ENCODE measurements around the gene TMEM184C. TPM values are rescaled to one million over a fixed set of nuclear protein-coding genes. Genes with fewer than 3 reads are reported as not detected.

The TMEM184C gene
- total and polyA plus RNA-seq, 2 donors (not counting 1 experiment from before 2014, with no cell fraction given): 4.9 to 27.5 TPM

GRCh38 chr4:147594578-147594977, 22.6 kb upstream of the TMEM184C start:
- no CpG with 5 or more reads among the region's 2 CpGs for WGBS (ENCODE audit: insufficient coverage)
- no peak for DNase-seq
- Mint-ChIP-seq H3K9me3 (ENCODE audit: insufficient read depth) (no peaks in the 10 kb centered on the region), H3K4me1 (peaks cover 1% of the 10 kb centered on the region), H3K27me3 (peaks cover 20% of the 10 kb centered on the region), H3K27ac (no peak overlapping the region), H3K4me3 (no peak overlapping the region)
- Histone ChIP-seq H3K9ac (ENCODE audit: low read length) (no peak overlapping the region), H2AFZ (ENCODE audit: insufficient read depth, low read depth, low read length, poor library complexity, severe bottlenecking) (no peak overlapping the region), H3K36me3 (replicated peaks in 1 of 2; ENCODE audit: control extremely low read depth in 1 of 2, control insufficient read depth in 1 of 2, extremely low read depth in 1 of 2, insufficient read depth in 2 of 2, low read length in 1 of 2) (no peaks in the 10 kb centered on the region), H3K27ac (ENCODE audit: low read length in 2 of 2) (no peak overlapping the region), H4K20me1 (ENCODE audit: control insufficient read depth, insufficient read depth, low read length, poor library complexity, severe bottlenecking) (no peaks in the 10 kb centered on the region), H3K27me3 (replicated peaks in 1 of 4; ENCODE audit: control extremely low read depth in 1 of 4, control insufficient read depth in 3 of 4, insufficient read depth in 4 of 4, low read length in 3 of 4) (peaks cover 0 to 3% (median 1%) of the 10 kb centered on the region in 4 experiments), H3K4me2 (replicated peaks; ENCODE audit: low read depth, low read length, poor library complexity, severe bottlenecking) (no peak overlapping the region), H3K79me2 (ENCODE audit: control insufficient read depth, insufficient read depth, low read length) (no peaks in the 10 kb centered on the region), H3K4me1 (ENCODE audit: control insufficient read depth in 2 of 2, insufficient read depth in 2 of 2, low read length in 2 of 2) (no peaks in the 10 kb centered on the region), H3K9me3 (ENCODE audit: control extremely low read depth in 1 of 3, control insufficient read depth in 2 of 3, insufficient read depth in 1 of 3, low read length in 2 of 3) (no peaks in the 10 kb centered on the region), H3K4me3 (ENCODE audit: control extremely low read depth in 1 of 5, extremely low read depth in 1 of 5, insufficient read depth in 1 of 5, low read depth in 2 of 5, low read length in 4 of 5) (no peak overlapping the region)
- no peak for ATAC-seq (ENCODE audit: low read depth)
- intact Hi-C loops (cut with micrococcal nuclease): loop anchor here (5.0 kb wide), 1 partner anchor 1252 kb away; no protein-coding TSS in a partner anchor
- ChIA-PET CTCF (interaction anchor here (2.3 kb wide), 1 partner anchor 272 kb away, joined by 8 read pairs; no protein-coding TSS in a partner anchor), POLR2A (no interaction called here)
- no peak for TF ChIP-seq CTCF (IDR thresholded peaks at IDR 0.05)

- Mint-ChIP-seq H3K27ac (no peak overlapping the region), H3K4me1 (no peaks in the 10 kb centered on the region), H3K27me3 (peaks cover 17% of the 10 kb centered on the region), H3K9me3 (ENCODE audit: insufficient read depth) (no peaks in the 10 kb centered on the region), H3K4me3 (no peak overlapping the region)
- H4K20me1 ChIP-seq (ENCODE audit: control insufficient read depth, insufficient read depth, low read length, poor library complexity, severe bottlenecking): no peaks in the 10 kb centered on the region
- no peak overlapping the region for H3K4me2 ChIP-seq (replicated peaks; ENCODE audit: low read depth, low read length, poor library complexity, severe bottlenecking)
- no peak overlapping the region for H2AFZ ChIP-seq (ENCODE audit: insufficient read depth, low read depth, low read length, poor library complexity, severe bottlenecking)
- POLR2A ChIA-PET: no interaction called here
- CTCF ChIA-PET: interaction anchor here (2.3 kb wide), 1 partner anchor 270 kb away, joined by 8 read pairs; no protein-coding TSS in a partner anchor
- DNase-seq: no peak
- ATAC-seq (ENCODE audit: low read depth): no peak
- H3K9ac ChIP-seq (ENCODE audit: low read length): no peak overlapping the region
- H3K9me3 ChIP-seq (ENCODE audit: control extremely low read depth in 1 of 3, control insufficient read depth in 2 of 3, insufficient read depth in 1 of 3, low read length in 2 of 3): no peaks in the 10 kb centered on the region
- intact Hi-C loops (cut with micrococcal nuclease): no loop called here
- no CpG with 5 or more reads among the region's 1 CpG for WGBS (ENCODE audit: insufficient coverage)
- no peak overlapping the region for H3K27ac ChIP-seq (ENCODE audit: low read length in 2 of 2)
- no peaks in the 10 kb centered on the region for H3K36me3 ChIP-seq (replicated peaks in 1 of 2; ENCODE audit: control extremely low read depth in 1 of 2, control insufficient read depth in 1 of 2, extremely low read depth in 1 of 2, insufficient read depth in 2 of 2, low read length in 1 of 2)
- TF ChIP-seq EZH2 (IDR thresholded peaks at IDR 0.05; ENCODE audit: borderline replicate concordance, insufficient read depth, low read depth, low read length, poor library complexity, severe bottlenecking): no peak
- no peak for TF ChIP-seq CTCF (IDR thresholded peaks at IDR 0.05)
- H3K79me2 ChIP-seq (ENCODE audit: control insufficient read depth, insufficient read depth, low read length): no peaks in the 10 kb centered on the region
- no peak overlapping the region for H3K4me3 ChIP-seq (ENCODE audit: control extremely low read depth in 1 of 5, extremely low read depth in 1 of 5, insufficient read depth in 1 of 5, low read depth in 2 of 5, low read length in 4 of 5)
- no peaks in the 10 kb centered on the region for H3K4me1 ChIP-seq (ENCODE audit: control insufficient read depth in 2 of 2, insufficient read depth in 2 of 2, low read length in 2 of 2)
- peaks cover 0 to 3% (median 1%) of the 10 kb centered on the region in 4 experiments for H3K27me3 ChIP-seq (replicated peaks in 1 of 4; ENCODE audit: control extremely low read depth in 1 of 4, control insufficient read depth in 3 of 4, insufficient read depth in 4 of 4, low read length in 3 of 4)
Measured at GRCh38 chr4:147596377-147596776, 20.8 kb upstream of the TMEM184C start.

All from B cell (primary cell).